Measurements from ENCODE around the gene ZNF622. TPM values are rescaled to one million over a fixed set of nuclear protein-coding genes. Genes with fewer than 3 reads are reported as not detected.
A peak's percentile ranks its signal among the peaks of the same experiment; 100 is the strongest.

Gene ZNF622
- 107 and 112 TPM in 2 replicates for total RNA-seq (2014; rRNA removed; shearing (Covaris generic))
- 63.4 and 74.5 TPM in 2 replicates for polyA plus RNA-seq (2015; cell fraction: cytosol; rRNA removed)
- 32.1 and 34.2 TPM in 2 replicates for polyA plus RNA-seq (2015; cell fraction: nucleus; rRNA removed)

- peak; percentile 96 for DNase-seq (ENCODE audit: low read depth, low spot score)
- in situ Hi-C loops (cut with HindIII; ENCODE audit: low pct_unique_long_range_greater_than_20kb, low sequenced_read_pairs), result no loop called here
These were observed at the start of gene ZNF622 for GRCh38 chr5:16465544-16466432. Gene ZNF622, minus strand, starts transcription at chr5:16465800. Its CDS starts 135 bp downstream, at chr5:16465665.

GRCh38 chr5:16510098-16510497, 44.5 kb upstream of the ZNF622 start:
- no peak for DNase-seq (ENCODE audit: low read depth, low spot score)
- in situ Hi-C loops (cut with HindIII; ENCODE audit: low pct_unique_long_range_greater_than_20kb, low sequenced_read_pairs), result no loop called here

DNA sequence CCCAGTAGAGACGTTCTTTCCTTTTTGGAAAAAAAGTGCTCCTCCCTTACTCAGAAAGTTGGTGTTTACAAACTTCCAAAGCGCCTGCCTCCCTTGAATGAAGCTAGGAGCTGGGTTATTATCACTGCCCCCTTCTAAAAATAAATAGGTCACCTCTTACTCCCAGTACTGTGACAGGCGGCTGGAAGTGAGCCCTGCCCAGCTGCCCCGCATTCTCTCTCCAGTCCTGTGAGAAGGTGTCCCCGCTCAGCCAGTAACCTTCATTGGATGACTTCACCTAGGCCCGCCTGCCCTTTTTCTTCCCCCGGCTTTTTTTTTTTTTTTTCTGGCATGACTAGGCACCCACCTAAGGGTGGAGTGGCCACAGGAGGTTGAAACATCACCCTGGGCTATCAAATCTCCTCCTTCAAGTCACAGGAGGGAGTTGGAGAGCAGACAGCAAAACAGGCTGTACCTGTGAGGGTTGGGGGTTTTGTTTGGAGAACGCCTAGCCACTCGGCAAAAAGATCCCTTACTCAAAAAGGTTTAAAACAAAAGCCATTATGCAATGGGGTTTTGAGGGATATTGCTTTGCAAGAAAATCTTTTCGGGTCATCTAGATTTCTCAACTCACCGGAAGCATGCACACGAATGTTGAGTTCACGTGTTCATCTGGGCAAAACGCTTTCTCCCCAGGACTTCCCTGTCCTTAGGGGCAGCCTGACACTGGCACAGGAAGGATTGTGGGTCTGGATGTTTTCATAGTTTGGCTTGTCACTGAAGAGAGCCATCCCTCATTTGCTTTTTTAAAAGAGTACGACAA, 43.3 kb upstream of the ZNF622 start:
- DNase-seq (ENCODE audit: low read depth, low spot score), result peak; percentile 38
- in situ Hi-C loops (cut with HindIII; ENCODE audit: low pct_unique_long_range_greater_than_20kb, low sequenced_read_pairs), result no loop called here

DNA sequence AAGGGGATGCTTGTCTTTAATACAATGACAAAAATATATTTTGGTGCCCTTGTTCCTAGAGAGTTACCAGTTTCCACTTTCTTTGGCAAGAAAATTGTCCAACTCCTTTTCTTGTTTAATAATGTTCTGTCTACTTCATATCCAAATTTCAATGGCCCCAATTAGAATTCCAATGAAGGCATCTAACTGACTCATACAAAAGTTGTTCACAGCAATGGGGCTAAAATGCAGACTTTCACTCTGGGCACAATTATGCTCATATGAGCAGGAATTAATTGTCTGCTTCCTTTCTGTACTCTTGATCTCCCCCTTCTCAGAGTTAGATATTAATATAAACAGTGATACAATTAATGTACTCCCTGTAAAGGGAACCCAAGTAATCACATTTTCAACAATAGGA, 42.1 kb upstream of the ZNF622 start:
- in situ Hi-C loops (cut with HindIII; ENCODE audit: low pct_unique_long_range_greater_than_20kb, low sequenced_read_pairs), result no loop called here
- no peak for DNase-seq (ENCODE audit: low read depth, low spot score)

DNA sequence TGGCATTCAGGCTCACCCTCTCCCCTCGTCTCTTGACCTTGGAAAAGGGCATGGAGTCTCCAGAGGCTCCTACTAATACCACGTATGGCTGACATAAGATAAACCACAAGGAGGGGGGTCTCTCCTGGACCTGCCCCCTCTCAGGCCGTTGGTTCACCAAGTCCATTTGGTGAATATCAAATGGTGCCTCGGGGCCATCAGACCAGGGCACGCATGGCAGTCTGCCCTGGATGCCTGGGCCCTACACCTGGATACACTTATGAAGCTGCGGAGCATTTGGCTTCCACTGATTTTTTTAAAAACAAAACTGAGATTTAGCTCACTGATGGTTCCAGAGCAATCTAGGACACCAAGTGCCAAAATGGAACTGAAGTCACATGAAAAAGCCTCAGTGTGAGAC, 40.3 kb upstream of the ZNF622 start:
- no peak for DNase-seq (ENCODE audit: low read depth, low spot score)
- in situ Hi-C loops (cut with HindIII; ENCODE audit: low pct_unique_long_range_greater_than_20kb, low sequenced_read_pairs), result no loop called here

- in situ Hi-C loops (cut with HindIII; ENCODE audit: low pct_unique_long_range_greater_than_20kb, low sequenced_read_pairs), result no loop called here
- no peak for DNase-seq (ENCODE audit: low read depth, low spot score)
These were observed 39.7 kb upstream of the ZNF622 start for GRCh38 chr5:16505140-16505891.

DNA sequence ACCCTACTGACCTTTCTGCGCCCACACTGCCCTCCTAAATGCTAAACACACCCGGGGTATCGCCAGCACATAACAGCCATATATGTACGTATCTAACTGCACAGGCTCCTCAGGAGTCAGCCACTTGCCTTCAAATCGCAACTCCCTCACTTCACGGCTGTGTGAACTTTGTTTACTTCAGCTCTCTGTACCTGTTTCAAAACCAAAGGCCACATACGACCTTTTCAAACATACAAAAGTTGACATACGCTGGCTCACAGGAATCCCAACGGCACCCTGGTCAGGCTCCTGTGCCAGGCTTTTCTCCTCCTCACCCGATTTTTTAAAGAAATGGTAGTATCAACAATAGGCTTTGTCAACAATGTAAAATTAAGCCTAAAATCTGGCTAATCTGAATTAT, 39.0 kb upstream of the ZNF622 start:
- in situ Hi-C loops (cut with HindIII; ENCODE audit: low pct_unique_long_range_greater_than_20kb, low sequenced_read_pairs), result no loop called here
- DNase-seq (ENCODE audit: low read depth, low spot score), result no peak

DNA sequence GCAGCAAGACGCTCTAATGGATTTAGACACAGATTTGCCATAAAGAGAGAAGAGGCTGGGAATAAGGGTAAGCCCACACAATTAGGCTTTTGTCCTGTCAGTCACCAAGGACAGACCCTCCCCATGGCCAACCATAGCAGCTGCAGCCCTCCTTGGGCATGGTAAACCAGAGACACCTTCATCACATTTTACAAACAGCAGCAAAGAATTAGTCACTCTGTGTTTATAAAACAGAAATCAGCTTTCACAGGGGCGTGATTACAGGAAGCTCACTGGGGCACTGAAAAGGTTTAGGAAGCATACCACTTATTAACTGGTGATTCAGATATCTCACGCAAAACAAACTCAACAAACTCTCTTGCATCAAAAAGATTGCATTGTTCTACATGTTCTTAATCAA, 37.3 kb upstream of the ZNF622 start:
- no peak for DNase-seq (ENCODE audit: low read depth, low spot score)
- in situ Hi-C loops (cut with HindIII; ENCODE audit: low pct_unique_long_range_greater_than_20kb, low sequenced_read_pairs), result no loop called here

DNA sequence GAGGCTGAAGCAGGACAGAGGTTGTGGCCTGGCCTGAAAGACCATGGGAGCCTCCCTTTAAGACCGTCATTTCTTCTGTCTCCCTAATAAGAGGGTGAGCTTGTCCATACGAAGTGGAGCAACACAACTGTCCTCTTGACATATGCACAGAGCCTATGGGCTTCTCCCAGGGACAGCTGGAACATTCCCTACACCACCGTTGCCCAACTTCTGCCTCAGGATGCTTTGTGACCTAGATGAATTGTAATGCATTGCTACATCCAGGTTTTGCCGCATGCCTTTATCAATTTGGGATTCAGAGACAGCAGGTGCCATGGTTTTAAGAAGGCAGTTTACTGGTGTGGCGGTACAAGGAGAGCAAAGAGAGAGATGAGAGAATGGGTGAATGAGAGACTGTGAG, 34.4 kb upstream of the ZNF622 start:
- in situ Hi-C loops (cut with HindIII; ENCODE audit: low pct_unique_long_range_greater_than_20kb, low sequenced_read_pairs), result no loop called here
- DNase-seq (ENCODE audit: low read depth, low spot score), result no peak

DNA sequence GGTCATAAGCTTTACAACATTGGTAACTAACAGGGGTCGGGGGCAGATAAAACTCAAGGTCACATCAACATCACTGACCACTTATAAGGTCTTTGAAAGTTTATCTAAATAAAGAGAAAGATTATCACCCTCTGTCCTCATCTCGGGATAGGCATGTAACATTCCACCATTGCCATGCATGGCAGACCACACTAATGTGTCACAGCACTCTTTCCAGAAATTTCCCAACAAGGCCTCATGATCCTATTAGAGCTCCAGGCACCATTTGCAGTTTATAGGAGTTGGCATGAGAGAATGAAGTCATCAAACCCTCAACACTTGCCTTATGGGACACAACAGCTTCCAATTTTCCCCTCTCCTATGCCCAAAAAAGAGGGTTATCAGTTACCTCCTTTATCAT, 31.9 kb upstream of the ZNF622 start:
- in situ Hi-C loops (cut with HindIII; ENCODE audit: low pct_unique_long_range_greater_than_20kb, low sequenced_read_pairs), result loop anchor here (25.0 kb wide), 1 partner anchor 165 kb away; no protein-coding TSS in a partner anchor
- no peak for DNase-seq (ENCODE audit: low read depth, low spot score)

DNA sequence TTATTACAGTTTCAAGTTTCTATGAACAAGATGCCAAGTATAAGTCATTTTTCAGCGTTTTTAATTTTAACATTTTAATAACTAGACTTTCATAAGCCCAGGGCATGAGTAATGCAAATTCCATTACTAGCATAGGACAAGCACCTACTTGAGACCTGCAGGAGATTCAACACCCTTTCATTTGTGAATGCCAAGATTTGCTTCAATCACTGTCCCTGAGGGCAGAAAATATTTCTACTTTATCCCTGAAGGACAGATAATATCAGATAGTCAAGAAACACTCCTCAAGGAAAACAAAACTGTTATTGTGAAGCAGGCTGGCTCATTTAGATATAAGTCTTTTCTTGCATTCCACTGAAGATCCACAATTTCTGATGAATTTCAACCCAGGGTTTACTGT, 27.7 kb upstream of the ZNF622 start:
- peak; percentile 70 for DNase-seq (ENCODE audit: low read depth, low spot score)
- in situ Hi-C loops (cut with HindIII; ENCODE audit: low pct_unique_long_range_greater_than_20kb, low sequenced_read_pairs), result loop anchor here (25.0 kb wide), 1 partner anchor 169 kb away; no protein-coding TSS in a partner anchor

- in situ Hi-C loops (cut with HindIII; ENCODE audit: low pct_unique_long_range_greater_than_20kb, low sequenced_read_pairs), result loop anchor here (25.0 kb wide), 1 partner anchor 170 kb away; no protein-coding TSS in a partner anchor
- DNase-seq (ENCODE audit: low read depth, low spot score), result peak; percentile 63
These were observed 27.0 kb upstream of the ZNF622 start for GRCh38 chr5:16492398-16493140.

DNA sequence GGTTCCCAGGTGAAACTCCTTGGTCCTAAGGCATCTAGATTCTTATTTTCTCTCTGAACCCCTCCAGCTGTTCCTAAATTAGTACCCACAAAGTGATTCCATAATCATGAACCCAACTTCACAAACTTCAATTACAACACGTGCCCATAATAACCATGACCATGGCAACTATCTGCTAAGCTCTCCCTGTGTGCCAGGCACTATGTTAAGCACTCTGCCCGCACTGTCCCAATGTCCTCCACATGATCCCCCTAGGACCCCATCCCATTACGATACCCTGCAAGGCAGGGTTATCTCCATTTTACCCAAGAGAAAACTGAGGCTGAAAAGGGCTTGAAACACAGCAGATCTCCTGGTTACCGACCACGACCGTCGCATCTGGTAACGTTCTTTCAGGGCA, 25.3 kb upstream of the ZNF622 start:
- in situ Hi-C loops (cut with HindIII; ENCODE audit: low pct_unique_long_range_greater_than_20kb, low sequenced_read_pairs), result loop anchor here (25.0 kb wide), 1 partner anchor 171 kb away; no protein-coding TSS in a partner anchor
- DNase-seq (ENCODE audit: low read depth, low spot score), result no peak

GRCh38 chr5:16489322-16489791, 23.8 kb upstream of the ZNF622 start:
- in situ Hi-C loops (cut with HindIII; ENCODE audit: low pct_unique_long_range_greater_than_20kb, low sequenced_read_pairs), result loop anchor here (25.0 kb wide), 1 partner anchor 173 kb away; no protein-coding TSS in a partner anchor
- peak; percentile 82 for DNase-seq (ENCODE audit: low read depth, low spot score)

DNA sequence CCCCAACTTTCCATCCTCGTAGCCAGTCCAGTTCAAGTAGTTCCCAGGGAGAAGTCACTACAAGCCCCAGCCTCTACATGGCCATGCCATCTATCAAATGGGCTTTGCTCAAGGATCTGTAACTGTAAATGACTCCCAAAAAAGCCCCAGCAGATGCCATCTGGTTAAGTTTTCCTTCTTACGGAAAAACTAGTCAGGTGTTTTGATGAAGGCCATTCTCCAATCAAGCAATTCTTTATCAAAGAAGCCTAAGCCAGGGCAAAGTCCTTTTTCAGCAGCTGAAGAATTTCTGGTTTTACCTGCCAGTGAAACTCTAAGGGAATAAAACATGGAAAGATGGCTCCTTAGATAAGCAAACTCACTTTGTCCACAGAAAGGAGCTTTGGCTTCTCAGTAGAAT, 21.9 kb upstream of the ZNF622 start:
- DNase-seq (ENCODE audit: low read depth, low spot score), result no peak
- in situ Hi-C loops (cut with HindIII; ENCODE audit: low pct_unique_long_range_greater_than_20kb, low sequenced_read_pairs), result loop anchor here (25.0 kb wide), 1 partner anchor 175 kb away; no protein-coding TSS in a partner anchor

GRCh38 chr5:16486711-16487111, 21.1 kb upstream of the ZNF622 start:
- in situ Hi-C loops (cut with HindIII; ENCODE audit: low pct_unique_long_range_greater_than_20kb, low sequenced_read_pairs), result loop anchor here (25.0 kb wide), 1 partner anchor 176 kb away; no protein-coding TSS in a partner anchor
- DNase-seq (ENCODE audit: low read depth, low spot score), result no peak

All from SK-MEL-5 (cell line).